ENCODE measurements around the gene SDK1.
A peak's percentile ranks its signal among the peaks of the same experiment; 100 is the strongest.

The SDK1 gene

DNA sequence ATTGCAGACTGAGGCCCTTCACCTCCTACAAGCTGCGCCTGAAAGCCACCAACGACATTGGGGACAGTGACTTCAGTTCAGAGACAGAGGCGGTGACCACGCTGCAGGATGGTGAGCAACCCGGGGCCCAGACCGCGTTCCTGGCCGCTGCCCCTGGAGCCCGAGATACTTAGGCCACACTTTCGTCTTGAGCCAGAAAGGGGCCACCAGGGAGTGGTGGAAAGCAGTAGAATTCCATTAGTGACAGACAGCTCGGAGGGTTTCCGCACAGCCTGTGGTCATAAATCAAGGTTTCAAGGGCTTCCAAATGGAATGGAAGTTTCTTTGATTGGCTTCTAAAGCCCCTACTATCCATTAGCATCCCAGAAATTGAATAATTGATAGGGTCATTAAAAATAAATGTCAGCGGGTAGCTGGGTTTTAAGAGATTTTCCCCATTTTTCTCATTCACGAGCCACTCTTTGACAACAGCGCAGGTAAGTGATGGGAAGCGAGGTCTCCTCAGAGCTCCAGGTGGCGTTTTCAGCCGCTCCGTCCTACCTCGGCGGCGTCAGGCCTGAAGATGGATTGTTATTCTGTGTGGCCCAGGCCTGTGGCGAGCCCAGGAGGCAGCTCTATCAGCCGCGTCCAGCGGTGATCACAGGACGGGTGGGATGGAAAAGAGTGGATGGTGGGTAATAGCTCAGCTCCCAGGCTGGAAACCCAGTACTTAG, 857.5 kb downstream of the SDK1 start:
- no peaks in the 10 kb centered on the region for H3K27me3 ChIP-seq (ENCODE audit: control insufficient read depth in 3 of 3, insufficient read depth in 3 of 3, low read depth in 1 of 3, low read length in 3 of 3)
- H2BK15ac ChIP-seq (ENCODE audit: low read length): peak overlapping the region; percentile 97
- H3K18ac ChIP-seq (ENCODE audit: low read length): peak overlapping the region; percentile 3
- H3K36me3 ChIP-seq (replicated peaks in 1 of 2; ENCODE audit: control insufficient read depth in 2 of 2, insufficient read depth in 2 of 2, low read length in 2 of 2): no peaks in the 10 kb centered on the region
- H2AFZ ChIP-seq (ENCODE audit: low read length): no peak overlapping the region
- peaks cover 0 to 11% of the 10 kb centered on the region in 2 donors for H3K4me1 ChIP-seq (ENCODE audit: control insufficient read depth in 2 of 2, insufficient read depth in 1 of 2, low read depth in 1 of 2, low read length in 2 of 2)
- H2BK5ac ChIP-seq (ENCODE audit: low read length): peak overlapping the region; percentile 31
- H3K14ac ChIP-seq (ENCODE audit: low read length): no peak overlapping the region
- no peak overlapping the region for H2AK5ac ChIP-seq (ENCODE audit: low read depth, low read length)
- no peaks in the 10 kb centered on the region for H3K79me1 ChIP-seq (ENCODE audit: low read depth, low read length)
- no peak overlapping the region for H2BK120ac ChIP-seq (ENCODE audit: low read depth, low read length)
- H4K8ac ChIP-seq (ENCODE audit: low read depth, low read length): no peak overlapping the region
- H3K27ac ChIP-seq (replicated peaks; ENCODE audit: low read length): no peak overlapping the region
- H2BK12ac ChIP-seq (ENCODE audit: low read length): no peak overlapping the region
- WGBS, 2 donors (ENCODE audit: extremely low coverage in 2 of 2, insufficient read length in 2 of 2, insufficient replicate concordance in 1 of 2): no CpG with 5 or more reads among the region's 27 CpGs
- peak overlapping the region in 1 of 2 donors; percentile 31 for H3K4me3 ChIP-seq (ENCODE audit: low read length in 2 of 2)
- peaks cover 0 to 14% of the 10 kb centered on the region in 2 donors for H3K9me3 ChIP-seq (replicated peaks in 1 of 2; ENCODE audit: control insufficient read depth in 2 of 2, insufficient read depth in 1 of 2, low read depth in 1 of 2, low read length in 2 of 2)
- H3K23ac ChIP-seq (ENCODE audit: low read depth, low read length, poor library complexity): peak overlapping the region; percentile 66
- no peak for DNase-seq (ENCODE audit: low spot score)
- H3K4me2 ChIP-seq (ENCODE audit: insufficient read depth, low read length, poor library complexity, severe bottlenecking): no peak overlapping the region
- no peak overlapping the region for H3K4ac ChIP-seq (ENCODE audit: low read length)
- H3K9ac ChIP-seq (ENCODE audit: low read depth, low read length, poor library complexity): peak overlapping the region; percentile 65
- H4K91ac ChIP-seq (ENCODE audit: low read depth, low read length, poor library complexity): no peak overlapping the region

- Histone ChIP-seq H3K4me3 (ENCODE audit: low read length in 2 of 2) (no peak overlapping the region), H3K23ac (ENCODE audit: low read depth, low read length, poor library complexity) (no peak overlapping the region), H3K27me3 (ENCODE audit: control insufficient read depth in 3 of 3, insufficient read depth in 3 of 3, low read depth in 1 of 3, low read length in 3 of 3) (no peaks in the 10 kb centered on the region), H4K8ac (ENCODE audit: low read depth, low read length) (no peak overlapping the region), H3K4me1 (ENCODE audit: control insufficient read depth in 2 of 2, insufficient read depth in 1 of 2, low read depth in 1 of 2, low read length in 2 of 2) (peaks cover 0 to 11% of the 10 kb centered on the region in 2 donors), H3K18ac (ENCODE audit: low read length) (no peak overlapping the region), H2BK15ac (ENCODE audit: low read length) (no peak overlapping the region), H3K9ac (ENCODE audit: low read depth, low read length, poor library complexity) (no peak overlapping the region), H2BK120ac (ENCODE audit: low read depth, low read length) (no peak overlapping the region), H2BK12ac (ENCODE audit: low read length) (no peak overlapping the region), H2AK5ac (ENCODE audit: low read depth, low read length) (no peak overlapping the region), H3K4ac (ENCODE audit: low read length) (no peak overlapping the region), H3K27ac (replicated peaks; ENCODE audit: low read length) (no peak overlapping the region), H3K4me2 (ENCODE audit: insufficient read depth, low read length, poor library complexity, severe bottlenecking) (no peak overlapping the region), H3K36me3 (replicated peaks in 1 of 2; ENCODE audit: control insufficient read depth in 2 of 2, insufficient read depth in 2 of 2, low read length in 2 of 2) (no peaks in the 10 kb centered on the region), H2AFZ (ENCODE audit: low read length) (no peak overlapping the region), H4K91ac (ENCODE audit: low read depth, low read length, poor library complexity) (no peak overlapping the region), H3K9me3 (replicated peaks in 1 of 2; ENCODE audit: control insufficient read depth in 2 of 2, insufficient read depth in 1 of 2, low read depth in 1 of 2, low read length in 2 of 2) (peaks cover 0 to 14% of the 10 kb centered on the region in 2 donors), H2BK5ac (ENCODE audit: low read length) (no peak overlapping the region), H3K79me1 (ENCODE audit: low read depth, low read length) (no peaks in the 10 kb centered on the region), H3K14ac (ENCODE audit: low read length) (no peak overlapping the region)
- no CpG with 5 or more reads among the region's 5 CpGs for WGBS, 2 donors (ENCODE audit: extremely low coverage in 2 of 2, insufficient read length in 2 of 2, insufficient replicate concordance in 1 of 2)
- no peak for DNase-seq (ENCODE audit: low spot score)
Observed at GRCh38 chr7:4159154-4159501, 858.1 kb downstream of the SDK1 start.

GRCh38 chr7:4159761-4160554, 858.9 kb downstream of the SDK1 start:
- H2BK120ac ChIP-seq (ENCODE audit: low read depth, low read length): no peak overlapping the region
- H3K4me1 ChIP-seq (ENCODE audit: control insufficient read depth in 2 of 2, insufficient read depth in 1 of 2, low read depth in 1 of 2, low read length in 2 of 2): peaks cover 0 to 11% of the 10 kb centered on the region in 2 donors
- no peak overlapping the region for H3K18ac ChIP-seq (ENCODE audit: low read length)
- no peak overlapping the region for H4K8ac ChIP-seq (ENCODE audit: low read depth, low read length)
- no peak overlapping the region for H2BK5ac ChIP-seq (ENCODE audit: low read length)
- H3K79me1 ChIP-seq (ENCODE audit: low read depth, low read length): no peaks in the 10 kb centered on the region
- no peak overlapping the region for H2AFZ ChIP-seq (ENCODE audit: low read length)
- no peak overlapping the region for H3K27ac ChIP-seq (replicated peaks; ENCODE audit: low read length)
- no peak overlapping the region for H2BK12ac ChIP-seq (ENCODE audit: low read length)
- H3K4me2 ChIP-seq (ENCODE audit: insufficient read depth, low read length, poor library complexity, severe bottlenecking): no peak overlapping the region
- no peak overlapping the region for H3K4ac ChIP-seq (ENCODE audit: low read length)
- no peak overlapping the region for H3K4me3 ChIP-seq (ENCODE audit: low read length in 2 of 2)
- no peak overlapping the region for H2AK5ac ChIP-seq (ENCODE audit: low read depth, low read length)
- H2BK15ac ChIP-seq (ENCODE audit: low read length): no peak overlapping the region
- no CpG with 5 or more reads among the region's 6 CpGs for WGBS, 2 donors (ENCODE audit: extremely low coverage in 2 of 2, insufficient read length in 2 of 2, insufficient replicate concordance in 1 of 2)
- H3K9me3 ChIP-seq (replicated peaks in 1 of 2; ENCODE audit: control insufficient read depth in 2 of 2, insufficient read depth in 1 of 2, low read depth in 1 of 2, low read length in 2 of 2): peaks cover 0 to 14% of the 10 kb centered on the region in 2 donors
- no peak overlapping the region for H3K9ac ChIP-seq (ENCODE audit: low read depth, low read length, poor library complexity)
- no peaks in the 10 kb centered on the region for H3K36me3 ChIP-seq (replicated peaks in 1 of 2; ENCODE audit: control insufficient read depth in 2 of 2, insufficient read depth in 2 of 2, low read length in 2 of 2)
- no peak overlapping the region for H4K91ac ChIP-seq (ENCODE audit: low read depth, low read length, poor library complexity)
- H3K14ac ChIP-seq (ENCODE audit: low read length): no peak overlapping the region
- H3K23ac ChIP-seq (ENCODE audit: low read depth, low read length, poor library complexity): no peak overlapping the region
- no peaks in the 10 kb centered on the region for H3K27me3 ChIP-seq (ENCODE audit: control insufficient read depth in 3 of 3, insufficient read depth in 3 of 3, low read depth in 1 of 3, low read length in 3 of 3)
- no peak for DNase-seq (ENCODE audit: low spot score)

GRCh38 chr7:4162884-4163564, 862.0 kb downstream of the SDK1 start:
- no peak overlapping the region for H2BK12ac ChIP-seq (ENCODE audit: low read length)
- no peak overlapping the region for H4K91ac ChIP-seq (ENCODE audit: low read depth, low read length, poor library complexity)
- H3K27ac ChIP-seq (replicated peaks; ENCODE audit: low read length): no peak overlapping the region

More at GRCh38 chr7:4162884-4163564, 862.0 kb downstream of the SDK1 start:
- H3K4me1 ChIP-seq (ENCODE audit: control insufficient read depth in 2 of 2, insufficient read depth in 1 of 2, low read depth in 1 of 2, low read length in 2 of 2): peaks cover 0 to 11% of the 10 kb centered on the region in 2 donors
- no peak overlapping the region for H4K8ac ChIP-seq (ENCODE audit: low read depth, low read length)
- no CpG with 5 or more reads among the region's 14 CpGs for WGBS, 2 donors (ENCODE audit: extremely low coverage in 2 of 2, insufficient read length in 2 of 2, insufficient replicate concordance in 1 of 2)
- H3K36me3 ChIP-seq (replicated peaks in 1 of 2; ENCODE audit: control insufficient read depth in 2 of 2, insufficient read depth in 2 of 2, low read length in 2 of 2): no peaks in the 10 kb centered on the region
- H3K14ac ChIP-seq (ENCODE audit: low read length): no peak overlapping the region
- no peak overlapping the region for H2AFZ ChIP-seq (ENCODE audit: low read length)
- H3K9me3 ChIP-seq (replicated peaks in 1 of 2; ENCODE audit: control insufficient read depth in 2 of 2, insufficient read depth in 1 of 2, low read depth in 1 of 2, low read length in 2 of 2): peaks cover 0 to 14% of the 10 kb centered on the region in 2 donors
- no peak overlapping the region for H3K18ac ChIP-seq (ENCODE audit: low read length)
- H2AK5ac ChIP-seq (ENCODE audit: low read depth, low read length): peak overlapping the region; percentile 58
- no peaks in the 10 kb centered on the region for H3K79me1 ChIP-seq (ENCODE audit: low read depth, low read length)
- no peak overlapping the region for H2BK120ac ChIP-seq (ENCODE audit: low read depth, low read length)
- H2BK5ac ChIP-seq (ENCODE audit: low read length): peak overlapping the region; percentile 46
- no peak overlapping the region for H3K23ac ChIP-seq (ENCODE audit: low read depth, low read length, poor library complexity)
- DNase-seq (ENCODE audit: low spot score): no peak
- H3K4me2 ChIP-seq (ENCODE audit: insufficient read depth, low read length, poor library complexity, severe bottlenecking): no peak overlapping the region
- no peak overlapping the region for H3K4me3 ChIP-seq (ENCODE audit: low read length in 2 of 2)
- no peaks in the 10 kb centered on the region for H3K27me3 ChIP-seq (ENCODE audit: control insufficient read depth in 3 of 3, insufficient read depth in 3 of 3, low read depth in 1 of 3, low read length in 3 of 3)
- no peak overlapping the region for H2BK15ac ChIP-seq (ENCODE audit: low read length)
- H3K4ac ChIP-seq (ENCODE audit: low read length): no peak overlapping the region
- no peak overlapping the region for H3K9ac ChIP-seq (ENCODE audit: low read depth, low read length, poor library complexity)
